Heart right ventricle (tissue), 16 donors: ENCODE results near the gene PIP5K1C. TPM values are rescaled to one million over a fixed set of nuclear protein-coding genes. Genes with fewer than 3 reads are reported as not detected.

Experiments
- ATAC-seq, 8 donors: fragments of 200-7000 bp; cut with Tn5 transposase; one replicate each; pipeline ENCODE4 v1.9.1; 2020; ENCODE audit warnings: mild to moderate bottlenecking in 8 of 8, moderate library complexity in 8 of 8, moderate number of reproducible peaks in 1 of 8
- DNase-seq, 2 donors: peaks; one replicate each; pipeline ENCODE4 v3.0.0-alpha.2; 2020
- H3K27ac ChIP-seq, 10 donors: fragments of 200-600 bp; sonication (generic) in 2 of 10; one replicate each; pipeline versions ENCODE4 v1.5.0 to v1.8.0; 2020 to 2022; ENCODE audit warnings: mild to moderate bottlenecking in 3 of 10
- H3K27me3 ChIP-seq, 7 donors: fragments of 200-600 bp; one replicate each; pipeline ENCODE4 v1.8.0; 2021 to 2022; ENCODE audit warnings: mild to moderate bottlenecking in 2 of 7
- H3K36me3 ChIP-seq, 9 donors: fragments of 200-600 bp; sonication (generic) in 1 of 9; one replicate each; pipeline versions ENCODE4 v1.5.0 to v1.8.0; 2020 to 2022; ENCODE audit warnings: mild to moderate bottlenecking in 2 of 9
- H3K4me1 ChIP-seq, 9 donors: fragments of 200-600 bp; sonication (generic) in 1 of 9; one replicate each; pipeline versions ENCODE4 v1.5.0 to v1.8.0; 2020 to 2022; ENCODE audit warnings: mild to moderate bottlenecking in 4 of 9
- H3K4me3 ChIP-seq, 10 donors: fragments of 200-600 bp; sonication (generic) in 2 of 10; one replicate each; pipeline versions ENCODE4 v1.5.0 to v1.8.0; 2020 to 2022; ENCODE audit warnings: mild to moderate bottlenecking in 7 of 10, moderate library complexity in 2 of 10
- H3K9me3 ChIP-seq, 11 donors: fragments of 200-600 bp in 10 of 11; sonication (generic) in 2 of 11; one replicate each; pipeline versions ENCODE4 v1.5.0 to v1.8.0; 2013 to 2022; ENCODE audit warnings: mild to moderate bottlenecking in 2 of 11, control low read depth in 1 of 11, moderate library complexity in 1 of 11
- WGBS, 2 donors: extraction: QIAGEN DNeasy Blood & Tissue Kit; methylation state at CpG; one replicate each; pipeline ENCODE4 v1.1.7; 2013; ENCODE audit warnings: inconsistent platforms in 1 of 2; 5-methylcytosine and 5-hydroxymethylcytosine counted together
- intact Hi-C, 10 donors: fragments of 100-400 bp; cut with DNase I; formaldehyde crosslinking; loops; one replicate each; pipeline versions ENCODE4 v1.11.1 to v1.14.2; 2022
- polyA plus RNA-seq, 2 donors: library from polyadenylated mRNA; stranded (reverse); fragments of 200-250 nt; gene quantifications; one replicate each; pipeline ENCODE4 v1.2.3, GENCODE V29; 2013
- total RNA-seq, 10 donors: library from RNA; stranded (reverse); fragmentation: NEBNext Ultra II Directional in 3 of 10; extraction: Animal tissue kit (Norgen Biotek cat#: 25700) in 3 of 10; gene quantifications; one replicate each; pipeline versions ENCODE4 v1.2.1 to v1.2.4, GENCODE V29; 2021 to 2023
- TF ChIP-seq, protein P1 (sequence below), 9 donors: fragments of 200-600 bp; sonication (generic) in 2 of 9; IDR thresholded peaks; one replicate each; pipeline versions ENCODE4 v1.5.0 to v1.8.0; 2021 to 2022; ENCODE audit warnings: antibody characterized with exemption in 9 of 9, mild to moderate bottlenecking in 5 of 9, moderate library complexity in 1 of 9
- donor health status: Arrhythmogenic right ventricular cardiomyopathy.
- donor health status: ischemic (EF 13 %, LVEDD 7.1; RV severe dilation, severe dysfunction).
- donor health status: healthy with polysubstance abuse.
- donor health status: DM: no; HTN: yes; CAD: no.
- donor health status: DM: no; HTN: no; CAD: no.
- donor health status: ischemic (EF 25% LVEDD 6.9; RV normal size, moderate dysfunction).
- donor health status: ischemic (EF 25% LVEDD 5.7; RV mildly dilated, moderate dysfunction).
- donor health status: healthy.
- donor health status: DM: yes; HTN: yes; CAD: no.
- donor health status: Ischemic cardiomyopathy.
- donor health status: ischemic (EF 35%, LVEDD 5.7; RV mildly dilated, moderate dysfunction).
- donor health status: nonischemic (EF 11% LVEDD 7.7; RV severe dilation, severe dysfunction).
- donor health status: DM: yes; HTN: yes; CAD: no.
- donor health status: PGD.
- donor health status: ischemic (EF 29% LVEDD 5.4; RV normal size, mild dysfunction).
- donor health status: nonischemic (EF 23%, LVEDD 6.1; RV moderate dilation, normal function).

Gene PIP5K1C
- total and polyA plus RNA-seq, 12 donors = 18.3 to 46.6 (median 34.9) TPM

DNA sequence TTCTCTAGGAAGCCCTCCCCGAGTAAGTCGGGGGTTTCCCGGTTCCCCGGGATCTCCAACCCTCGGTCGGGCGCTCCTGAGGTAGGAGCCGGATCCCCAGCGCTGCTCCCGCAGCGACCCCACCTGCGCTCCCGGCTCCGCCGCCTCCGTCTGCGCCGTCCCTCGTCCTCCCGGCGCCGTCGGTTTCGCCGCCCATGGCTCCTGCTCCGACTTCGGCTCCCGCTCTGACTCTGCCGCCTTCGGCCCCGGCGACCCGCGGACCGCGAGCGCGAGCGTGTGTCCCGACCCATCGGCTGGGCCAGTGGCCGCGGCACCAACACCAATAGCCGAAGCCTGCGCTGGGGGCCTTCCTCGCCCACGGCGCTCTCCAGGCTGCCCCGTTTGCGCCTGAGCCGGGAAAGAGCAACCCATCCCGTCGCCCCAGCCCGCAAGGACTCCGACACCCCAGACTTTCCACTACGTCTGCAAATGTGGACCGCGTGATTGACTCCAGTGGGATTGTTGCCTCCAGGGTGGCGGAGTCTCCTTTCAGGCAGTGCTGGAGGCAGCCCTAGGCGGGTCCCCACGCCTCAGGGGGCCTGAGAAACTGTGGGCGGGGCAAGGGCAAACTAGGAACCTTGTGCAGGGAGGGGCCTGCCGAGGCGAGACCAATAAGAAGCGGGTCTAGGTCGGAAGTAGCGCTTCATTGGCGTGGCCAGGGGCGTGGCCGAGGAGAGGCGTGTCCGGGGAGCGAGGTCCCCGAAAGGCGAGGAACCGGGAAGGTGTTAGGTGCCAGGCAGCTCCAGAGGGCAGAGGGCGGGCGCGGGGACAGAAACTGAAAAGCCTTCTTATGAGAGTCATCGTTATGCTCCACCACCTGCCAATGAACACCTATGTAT is 73.6 kb downstream of the PIP5K1C start, which contains the start of gene CACTIN:
Gene CACTIN, minus strand, starts transcription at position 318 of the 878 bp plus-strand sequence. Its CDS starts 28 bp downstream, at position 290.
- 0% methylated on average over 80 of the region's 80 CpGs for WGBS, 2 donors
- TF ChIP-seq, protein P1, sequence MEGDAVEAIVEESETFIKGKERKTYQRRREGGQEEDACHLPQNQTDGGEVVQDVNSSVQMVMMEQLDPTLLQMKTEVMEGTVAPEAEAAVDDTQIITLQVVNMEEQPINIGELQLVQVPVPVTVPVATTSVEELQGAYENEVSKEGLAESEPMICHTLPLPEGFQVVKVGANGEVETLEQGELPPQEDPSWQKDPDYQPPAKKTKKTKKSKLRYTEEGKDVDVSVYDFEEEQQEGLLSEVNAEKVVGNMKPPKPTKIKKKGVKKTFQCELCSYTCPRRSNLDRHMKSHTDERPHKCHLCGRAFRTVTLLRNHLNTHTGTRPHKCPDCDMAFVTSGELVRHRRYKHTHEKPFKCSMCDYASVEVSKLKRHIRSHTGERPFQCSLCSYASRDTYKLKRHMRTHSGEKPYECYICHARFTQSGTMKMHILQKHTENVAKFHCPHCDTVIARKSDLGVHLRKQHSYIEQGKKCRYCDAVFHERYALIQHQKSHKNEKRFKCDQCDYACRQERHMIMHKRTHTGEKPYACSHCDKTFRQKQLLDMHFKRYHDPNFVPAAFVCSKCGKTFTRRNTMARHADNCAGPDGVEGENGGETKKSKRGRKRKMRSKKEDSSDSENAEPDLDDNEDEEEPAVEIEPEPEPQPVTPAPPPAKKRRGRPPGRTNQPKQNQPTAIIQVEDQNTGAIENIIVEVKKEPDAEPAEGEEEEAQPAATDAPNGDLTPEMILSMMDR (IDR thresholded peaks at IDR 0.05) = peak in 3 of 9 donors; percentile 3 to 19 (median 12)
- no peaks in the 10 kb centered on the region for H3K27me3 ChIP-seq

DNA sequence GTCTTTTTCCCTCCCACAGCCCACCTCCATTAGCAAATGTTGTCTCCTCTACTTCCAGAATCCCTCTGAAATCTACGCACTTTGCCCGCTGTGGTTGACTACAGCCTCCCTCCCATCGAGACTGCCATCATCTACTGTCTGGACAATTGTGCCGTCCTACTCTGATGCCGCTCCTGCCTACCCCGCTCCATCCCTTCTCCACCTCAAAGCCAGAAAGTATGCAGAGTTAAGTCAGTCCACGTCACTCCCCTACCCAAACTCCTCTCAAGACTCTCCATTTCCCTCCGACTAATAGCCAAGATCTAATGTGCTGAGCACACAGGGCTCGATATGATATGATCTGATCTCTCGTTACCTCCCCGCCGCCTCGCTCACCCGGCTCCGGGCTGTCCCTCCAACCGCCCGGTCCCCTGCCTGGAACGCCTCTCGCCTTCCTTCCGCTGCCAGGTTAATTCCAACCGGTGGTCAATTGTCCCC is 74.2 kb downstream of the PIP5K1C start:
- H3K36me3 ChIP-seq = peaks cover 0 to 42% (median 5%) of the 10 kb centered on the region in 9 donors
- DNase-seq (no peak), ATAC-seq (peak in 2 of 8 donors; percentile 0 to 4)
- peaks cover 11 to 27% (median 19%) of the 10 kb centered on the region in 9 donors for H3K4me1 ChIP-seq
- 1 to 2% methylated on average over 21 of the region's 21 CpGs for WGBS, 2 donors
- peak overlapping the region; percentile 64 to 100 (median 90) for H3K4me3 ChIP-seq
- H3K27me3 ChIP-seq = no peaks in the 10 kb centered on the region
- peak overlapping the region; percentile 85 to 98 (median 95) for H3K27ac ChIP-seq
- TF ChIP-seq, protein P1 (IDR thresholded peaks at IDR 0.05) = no peak
- H3K9me3 ChIP-seq = no peaks in the 10 kb centered on the region
- intact Hi-C loops = loop anchor here in 4 of 10 donors (2.0 to 10.0 kb wide), 4 partner anchors 51 to 301 kb away; partner anchors contain the start of genes HMG20B (in 1 of the 4) and PIP5K1C (in 1 of the 4)

More for the DNA sequence above, 73.6 kb downstream of the PIP5K1C start, which contains the start of gene CACTIN:
- Histone ChIP-seq H3K9me3 (no peaks in the 10 kb centered on the region), H3K4me1 (peaks cover 11 to 27% (median 19%) of the 10 kb centered on the region in 9 donors), H3K27ac (peak within 1 kb of the TSS; percentile 85 to 98 (median 95)), H3K4me3 (peak within 1 kb of the TSS; percentile 64 to 100 (median 90)), H3K36me3 (peaks cover 0 to 42% (median 5%) of the 10 kb centered on the region in 9 donors)
- peak; percentile 99 for DNase-seq
- peak; percentile 97 to 99 (median 99) for ATAC-seq
- intact Hi-C loops = loop anchor here in 4 of 10 donors (2.0 to 10.0 kb wide), 4 partner anchors 52 to 302 kb away; partner anchors contain the start of genes HMG20B (in 1 of the 4) and PIP5K1C (in 1 of the 4)

DNA sequence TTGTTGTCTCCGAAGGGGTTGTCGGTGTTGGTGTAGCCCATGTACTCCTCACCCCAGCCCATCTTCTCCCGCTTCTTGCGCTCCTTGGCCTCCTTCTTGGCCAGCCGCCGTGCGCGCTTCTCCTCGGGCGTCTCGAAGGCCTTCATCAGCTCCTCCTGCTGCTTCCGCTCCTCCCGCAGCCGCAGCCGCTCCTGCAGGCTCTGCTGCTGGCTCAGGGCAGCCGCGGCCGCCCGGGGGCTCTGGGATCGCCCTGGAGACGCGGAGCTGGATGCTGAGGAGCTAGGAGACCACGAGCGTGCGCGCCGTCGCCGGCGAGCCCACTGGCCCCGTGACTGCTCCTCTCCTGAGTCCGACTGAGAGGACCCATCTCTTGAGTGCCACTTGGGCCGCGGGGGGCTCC is 76.6 kb downstream of the PIP5K1C start:
- Histone ChIP-seq H3K27ac (no peak overlapping the region), H3K9me3 (no peaks in the 10 kb centered on the region), H3K4me1 (peaks cover 11 to 29% (median 20%) of the 10 kb centered on the region in 9 donors), H3K4me3 (no peak overlapping the region), H3K36me3 (peaks cover 0 to 55% (median 5%) of the 10 kb centered on the region in 9 donors), H3K27me3 (no peaks in the 10 kb centered on the region)
- intact Hi-C loops = loop anchor here in 2 of 10 donors (10.0 kb wide), 2 partner anchors 49 to 299 kb away; partner anchors contain the start of gene HMG20B (in 1 of the 2)
- DNase-seq (no peak), ATAC-seq (no peak)
- TF ChIP-seq, protein P1 (IDR thresholded peaks at IDR 0.05) = no peak
- 89 to 92% methylated on average over 34 of the region's 34 CpGs for WGBS, 2 donors

DNA sequence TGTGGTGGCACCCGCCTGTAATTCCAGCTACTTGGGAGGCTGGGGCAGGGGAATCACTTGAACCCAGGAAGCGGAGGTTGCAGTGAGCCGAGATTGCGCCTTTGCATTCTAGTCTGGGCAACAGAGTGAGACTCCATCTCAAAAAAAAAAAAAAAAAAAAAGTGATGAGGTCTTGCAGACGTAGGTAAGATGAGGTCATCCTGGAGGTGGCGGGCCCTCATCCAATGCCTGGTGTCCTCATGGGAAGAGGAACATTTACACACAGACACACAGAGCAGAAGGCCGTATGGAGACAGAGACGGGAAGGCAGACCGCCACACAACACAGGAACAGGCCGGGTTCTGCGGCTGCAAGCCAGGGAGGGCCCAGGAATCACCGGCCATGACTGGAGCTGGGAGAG is 78.0 kb downstream of the PIP5K1C start:
- no peak for ATAC-seq
- H3K4me1 ChIP-seq = peaks cover 14 to 39% (median 27%) of the 10 kb centered on the region in 9 donors
- no peak overlapping the region for H3K4me3 ChIP-seq
- intact Hi-C loops = loop anchor here in 2 of 10 donors (10.0 kb wide), 2 partner anchors 47 to 297 kb away; partner anchors contain the start of gene HMG20B (in 1 of the 2)
- no peak overlapping the region for H3K27ac ChIP-seq
- no peaks in the 10 kb centered on the region for H3K9me3 ChIP-seq
- peaks cover 0 to 61% (median 5%) of the 10 kb centered on the region in 9 donors for H3K36me3 ChIP-seq
- TF ChIP-seq, protein P1 (IDR thresholded peaks at IDR 0.05) = no peak
- 86 to 90% methylated on average over 12 of the region's 12 CpGs for WGBS, 2 donors
- no peaks in the 10 kb centered on the region for H3K27me3 ChIP-seq
- no peak for DNase-seq
